Superior temporal gyrus (tissue), 1 donor: Measurements from ENCODE around the gene ZNF578.
"Not testable (repeated sequence)": the region's sequence is repeated elsewhere in the genome, so short reads cannot be mapped to it uniquely, and the experiment has no call there.

Experiments
- DNase-seq: peaks from one replicate; pipeline ENCODE4 v3.0.0-alpha.2; 2016; ENCODE audit errors: extremely low spot score

ZNF578 gene

GRCh38 chr19:52453324-52454094 is at the start of gene ZNF578:
TSS of gene ZNF578 (plus strand) at chr19:52453553. CDS start at chr19:52501846, 48,293 bp downstream.
- DNase-seq: peak; percentile 72

GRCh38 chr19:52410276-52410675 is 43.1 kb upstream of the ZNF578 start:
- no peak for DNase-seq

- no peak for DNase-seq
These were observed 37.6 kb upstream of the ZNF578 start for GRCh38 chr19:52415711-52416110.

GRCh38 chr19:52428937-52429336 is 24.4 kb upstream of the ZNF578 start, which contains the start of gene ZNF534:
TSS of gene ZNF534 (plus strand) at chr19:52429148. CDS start at chr19:52431475, 2,327 bp downstream.
- no peak for DNase-seq

- no peak for DNase-seq
These were observed 11.2 kb upstream of the ZNF578 start for GRCh38 chr19:52442179-52442578.

GRCh38 chr19:52444506-52444905 is 8.8 kb upstream of the ZNF578 start:
- DNase-seq: no peak

GRCh38 chr19:52451241-52451640 is 2.1 kb upstream of the ZNF578 start:
- no peak for DNase-seq

- DNase-seq: no peak
These were observed 11.6 kb downstream of the ZNF578 start for GRCh38 chr19:52464798-52465470.

GRCh38 chr19:52473655-52474350 is 20.4 kb downstream of the ZNF578 start:
- DNase-seq: no peak

GRCh38 chr19:52474351-52475127 is 21.2 kb downstream of the ZNF578 start:
- no peak for DNase-seq

GRCh38 chr19:52484111-52484743 is 30.9 kb downstream of the ZNF578 start:
- DNase-seq: not testable (repeated sequence)

GRCh38 chr19:52485064-52485463 is 31.7 kb downstream of the ZNF578 start:
- DNase-seq: not testable (repeated sequence)

GRCh38 chr19:52485561-52486240 is 32.3 kb downstream of the ZNF578 start:
- not testable (repeated sequence) for DNase-seq

GRCh38 chr19:52492201-52492993 is 39.0 kb downstream of the ZNF578 start:
- DNase-seq: no peak

- DNase-seq: no peak
These were observed 39.7 kb downstream of the ZNF578 start for GRCh38 chr19:52492994-52493470.

GRCh38 chr19:52494518-52494917 is 41.2 kb downstream of the ZNF578 start:
- DNase-seq: no peak

- DNase-seq: no peak
These were observed 45.2 kb downstream of the ZNF578 start for GRCh38 chr19:52498571-52498970.

- not testable (repeated sequence) for DNase-seq
These were observed 47.1 kb downstream of the ZNF578 start for GRCh38 chr19:52500474-52500873.

- not testable (repeated sequence) for DNase-seq
These were observed 47.6 kb downstream of the ZNF578 start for GRCh38 chr19:52500991-52501390.

- no peak for DNase-seq
These were observed 53.9 kb downstream of the ZNF578 start for GRCh38 chr19:52507266-52507665.
